HPDE6-E6E7 (cell line): Measurements from ENCODE around the gene RHD.
"Not testable (repeated sequence)": the region's sequence is repeated elsewhere in the genome, so short reads cannot be mapped to it uniquely, and the experiment has no call there.

ENCODE experiments used
- DNase-seq: peaks from one replicate; pipeline ENCODE4 v3.0.0; 2011; ENCODE audit warnings: missing footprints; ENCODE audit errors: extremely low spot score

RHD gene

DNA sequence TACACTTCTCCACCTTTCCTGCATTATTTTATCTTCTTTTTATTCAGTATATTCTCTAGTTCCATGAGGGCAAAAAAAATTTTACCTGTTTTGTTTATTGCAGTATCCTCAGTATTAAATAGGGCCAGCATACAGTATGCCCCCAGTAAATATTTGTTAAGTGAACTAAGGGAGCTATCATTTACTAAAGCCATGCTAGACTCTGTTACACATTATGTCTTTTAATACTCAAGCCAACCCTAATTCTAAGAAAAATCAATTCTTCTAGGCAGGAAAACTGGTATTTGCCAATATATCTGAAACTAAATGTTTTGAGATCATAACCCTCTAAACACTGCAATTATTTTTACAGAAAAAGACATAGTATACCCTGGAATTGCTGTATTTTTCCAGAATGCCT is 84.1 kb downstream of the RHD start:
- DNase-seq, result no peak

DNA sequence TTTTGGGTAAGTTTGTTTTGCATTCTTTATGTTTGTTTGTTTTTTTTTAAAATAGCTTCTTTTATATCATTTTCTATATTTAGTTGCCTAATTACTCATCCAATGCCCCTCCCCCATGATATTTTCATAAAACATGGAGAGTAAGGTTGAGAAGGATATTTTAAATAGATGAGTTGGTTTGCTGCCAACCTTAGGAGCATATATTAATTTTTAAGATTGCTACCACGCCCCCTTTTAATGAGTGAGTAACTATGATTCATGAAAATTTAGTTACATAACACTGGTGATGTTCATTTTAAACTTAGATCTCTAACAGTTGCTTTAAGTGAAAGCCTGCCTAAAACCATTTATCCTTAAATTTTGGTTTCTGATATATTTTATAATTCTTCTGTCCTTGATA is 84.5 kb downstream of the RHD start:
- no peak for DNase-seq

- DNase-seq, result no peak
These were observed 88.6 kb downstream of the RHD start for GRCh38 chr1:25360596-25361581.

DNA sequence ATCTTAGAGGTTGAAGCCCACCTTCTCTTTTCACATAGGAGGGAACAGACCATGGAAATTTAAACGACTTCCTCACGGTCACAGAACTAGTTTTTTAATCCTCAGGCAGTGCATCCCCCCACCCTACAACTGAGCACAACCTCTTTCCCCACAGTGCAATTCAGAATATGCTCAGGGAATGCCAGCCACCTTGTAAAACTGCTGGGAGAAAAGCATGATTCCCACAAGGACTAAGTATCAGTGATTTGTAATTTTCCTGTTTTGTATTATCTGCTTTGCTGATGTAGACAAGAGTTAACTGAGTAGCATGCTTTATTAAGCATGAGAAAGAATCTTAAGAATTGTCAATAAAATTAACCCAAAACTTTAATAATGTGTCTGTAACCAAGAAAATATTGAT is 89.6 kb downstream of the RHD start:
- no peak for DNase-seq

GRCh38 chr1:25362634-25363559 is 90.6 kb downstream of the RHD start:
- not testable (repeated sequence) for DNase-seq

DNA sequence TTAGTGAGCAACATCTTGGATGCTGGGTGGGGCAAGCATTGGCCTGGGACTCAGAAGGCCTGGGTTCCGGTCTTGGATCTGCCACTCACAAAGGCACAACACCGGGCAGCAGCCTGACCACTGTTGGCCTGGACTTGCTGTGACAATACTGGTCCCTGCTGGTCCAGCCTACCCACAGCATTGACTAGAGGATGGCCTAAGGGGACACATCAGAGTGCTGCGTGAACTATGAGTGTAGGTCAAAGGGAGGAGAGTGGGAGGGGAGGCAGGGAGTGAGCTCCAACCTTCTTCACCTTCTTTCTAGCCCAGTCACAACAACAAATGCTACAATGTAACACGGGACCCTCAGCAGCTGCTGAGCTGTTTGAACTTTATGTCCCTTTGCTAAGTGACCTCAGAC is 96.9 kb downstream of the RHD start:
- DNase-seq, result no peak

GRCh38 chr1:25369691-25370271 is 97.5 kb downstream of the RHD start:
- not testable (repeated sequence) for DNase-seq

DNA sequence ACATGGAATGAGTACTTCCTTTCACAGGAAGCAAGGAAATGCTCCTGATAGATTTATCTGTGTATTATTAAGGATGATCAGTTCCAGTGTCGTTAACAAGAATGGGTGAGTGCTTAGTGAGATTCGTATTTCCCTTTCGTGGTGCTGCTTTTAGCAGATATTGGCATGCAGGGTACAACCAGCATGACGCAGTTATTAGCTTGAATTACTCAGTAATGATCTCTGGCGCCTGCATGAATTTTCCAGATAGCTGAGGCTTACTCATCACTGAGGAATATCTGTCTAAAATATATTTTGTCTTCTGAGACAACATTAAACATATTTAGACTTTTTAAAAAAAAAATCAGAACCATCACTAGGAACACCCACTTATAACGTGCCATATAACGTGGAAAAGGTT is 99.4 kb downstream of the RHD start:
- DNase-seq, result not testable (repeated sequence)

- not testable (repeated sequence) for DNase-seq
These were observed 106.1 kb downstream of the RHD start for GRCh38 chr1:25378367-25378766.
